A549 (cell line): ENCODE measurements around the gene PER1. TPM values are rescaled to one million over a fixed set of nuclear protein-coding genes. Genes with fewer than 3 reads are reported as not detected.
A peak's percentile ranks its signal among the peaks of the same experiment; 100 is the strongest.
"Not testable (repeated sequence)": the region's sequence is repeated elsewhere in the genome, so short reads cannot be mapped to it uniquely, and the experiment has no call there.

Experiments
- ATAC-seq, 2 experiments: fragments of 200-7000 bp in 1 of 2; fragments of >200 bp in 1 of 2; cut with Nextera tagmentation in 1 of 2; cut with Tn5 transposase in 1 of 2; 3 replicates each; pipeline versions ENCODE4 v1.8.0 to v1.9.1; 2018 to 2020; ENCODE audit warnings: mild to moderate bottlenecking in 1 of 2, moderate library complexity in 1 of 2
- CTCF ChIA-PET: fragments of 300-600 bp; sonication (Branson Sonifier 250); formaldehyde crosslinking; extraction: SDS; loops from one replicate; lab custom pipeline; 2021; ENCODE audit warnings: antibody characterized with exemption, inconsistent platforms; lab: Yijun Ruan, JAX
- POLR2A ChIA-PET: fragments of 350-600 bp; formaldehyde crosslinking; extraction: SDS; loops from one replicate; lab custom pipeline; 2021; ENCODE audit warnings: antibody characterized with exemption, inconsistent platforms; lab: Yijun Ruan, JAX
- DNase-seq, 2 experiments: peaks; one replicate each; pipeline versions ENCODE4 v3.0.0 to v3.0.0-alpha.2; 2011 to 2016; ENCODE audit warnings: low read depth in 1 of 2, low spot score in 1 of 2
- FAIRE-seq: peaks from 2 replicates; lab custom pipeline; 2011; peaks lifted over from hg19 to GRCh38; lab: Jason Lieb, UNC
- H3K27ac ChIP-seq, 2 experiments: fragments of >200 bp; sonication (Bioruptor Twin); formaldehyde crosslinking; 3 replicates each; pipeline ENCODE4 v1.5.1; 2016 to 2017
- H3K4me1 ChIP-seq: fragments of >200 bp; sonication (Bioruptor Twin); formaldehyde crosslinking; 3 replicates; pipeline ENCODE4 v1.6.1; 2016
- H3K4me2 ChIP-seq: fragments of >200 bp; sonication (Bioruptor Twin); formaldehyde crosslinking; 3 replicates; pipeline ENCODE4 v1.6.1; 2016
- H3K4me3 ChIP-seq: fragments of >200 bp; sonication (Bioruptor Twin); formaldehyde crosslinking; 3 replicates; pipeline ENCODE4 v1.5.1; 2016
- H3K9me3 ChIP-seq: fragments of >200 bp; sonication (Bioruptor Twin); formaldehyde crosslinking; 3 replicates; pipeline ENCODE4 v1.6.1; 2016
- BCL3 ChIP-seq: fragments of >200 bp; sonication (Bioruptor Twin); formaldehyde crosslinking; IDR thresholded peaks from 3 replicates; pipeline ENCODE4 v1.6.1; 2016
- CHD4 ChIP-seq: fragments of 200-600 bp; sonication (generic); IDR thresholded peaks from 2 replicates; pipeline ENCODE4 v1.6.1; 2016; ENCODE audit warnings: antibody characterized with exemption, mild to moderate bottlenecking, borderline replicate concordance
- EHF ChIP-seq: fragments of 250-450 bp; sonication (Bioruptor Pico); IDR thresholded peaks from 2 replicates; pipeline ENCODE4 v1.5.0; 2020; ENCODE audit warnings: mild to moderate bottlenecking
- ELK1 ChIP-seq: fragments of 150-350 bp; IDR thresholded peaks from 2 replicates; pipeline ENCODE4 v1.6.1; 2014; ENCODE audit warnings: low read depth, mild to moderate bottlenecking, low read length
- FOSB ChIP-seq: fragments of 250-450 bp; sonication (Bioruptor Pico); IDR thresholded peaks from 2 replicates; pipeline ENCODE4 v1.5.0; 2020; ENCODE audit warnings: mild to moderate bottlenecking, moderate library complexity
- FOSL2 ChIP-seq, 2 experiments: fragments of 450-650 bp in 1 of 2; fragments of >200 bp in 1 of 2; sonication (Bioruptor Twin) in 1 of 2; formaldehyde crosslinking; IDR thresholded peaks; 2 replicates each; pipeline versions ENCODE4 v1.5.0 to v1.6.1; 2016 to 2020; ENCODE audit warnings: mild to moderate bottlenecking in 1 of 2, moderate library complexity in 1 of 2
- FOXS1 ChIP-seq: fragments of 250-450 bp; sonication (Bioruptor Pico); IDR thresholded peaks from 2 replicates; pipeline ENCODE4 v1.5.0; 2020; ENCODE audit warnings: mild to moderate bottlenecking, moderate library complexity
- PBX3 ChIP-seq: IDR thresholded peaks from 2 replicates; pipeline ENCODE4 v1.6.1; 2012
- RCOR1 ChIP-seq: fragments of 150-350 bp; IDR thresholded peaks from 2 replicates; pipeline ENCODE4 v1.6.1; 2014; ENCODE audit warnings: antibody characterized with exemption, low read length, low read depth
- RNF2 ChIP-seq: fragments of 200-600 bp; sonication (generic); IDR thresholded peaks from 2 replicates; pipeline ENCODE4 v1.6.1; 2016; ENCODE audit warnings: low read depth, mild to moderate bottlenecking, antibody characterized with exemption, moderate library complexity, borderline replicate concordance
- SMC3 ChIP-seq: fragments of >200 bp; sonication (Bioruptor Twin); formaldehyde crosslinking; IDR thresholded peaks from 3 replicates; pipeline ENCODE4 v1.6.1; 2018; ENCODE audit warnings: inconsistent platforms
- TFCP2L1 ChIP-seq: fragments of 250-450 bp; sonication (Bioruptor Pico); IDR thresholded peaks from 2 replicates; pipeline ENCODE4 v1.5.0; 2021; ENCODE audit warnings: mild to moderate bottlenecking
- TP53 ChIP-seq: fragments of 250-450 bp; sonication (Bioruptor Pico); IDR thresholded peaks from 2 replicates; pipeline ENCODE4 v1.5.0; 2021; ENCODE audit warnings: mild to moderate bottlenecking, moderate library complexity
- USF2 ChIP-seq: fragments of 450-650 bp; IDR thresholded peaks from 2 replicates; pipeline ENCODE4 v1.6.1; 2014; ENCODE audit warnings: antibody characterized with exemption
- ZC3H11A ChIP-seq: fragments of 450-650 bp; IDR thresholded peaks from 2 replicates; pipeline ENCODE4 v1.6.1; 2014; ENCODE audit warnings: antibody characterized with exemption, mild to moderate bottlenecking
- WGBS: methylation state at CpG from one replicate; pipeline ENCODE4 v1.1.6; 2017; ENCODE audit errors: missing lambda C conversion rate; 5-methylcytosine and 5-hydroxymethylcytosine counted together
- polyA plus RNA-seq, 4 experiments: library from polyadenylated mRNA; depleted of rRNA in 3 of 4; stranded (reverse); fragments of >200 nt; fragmentation: RNase III in 1 of 4; extraction: RNeasy Plus Mini Kit Qiagen cat#74134 plus additional on column Dnase treatment in 1 of 4; gene quantifications; 2 replicates in 3 of 4; 3 replicates in 1 of 4; pipeline ENCODE4 v1.2.3, GENCODE V29; 2011 to 2017

The PER1 gene
- polyA plus RNA-seq, 2 of the 4 experiments (the other 2 are of a cell fraction) = 5.5 to 8.7 TPM

GRCh38 chr17:8108972-8109660, 43.1 kb downstream of the PER1 start (continued):
- no peak for TF ChIP-seq FOXS1

- DNase-seq, ATAC-seq, H3K27ac ChIP-seq, H3K9me3 ChIP-seq, H3K4me2 ChIP-seq, FAIRE-seq, H3K4me3 ChIP-seq, POLR2A ChIA-PET: not testable (repeated sequence)
- peaks cover 21% of the 10 kb centered on the region for H3K4me1 ChIP-seq
- 82% methylated on average over 4 of the region's 4 CpGs for WGBS
- CTCF ChIA-PET = interaction anchor here (1.1 to 24.1 kb wide), 4 partner anchors 10 to 194 kb away, joined by 4 to 1490 read pairs (median 229); partner anchors contain the start of genes ALOX12B and ALOXE3
Observed at GRCh38 chr17:8106980-8107379, 45.2 kb downstream of the PER1 start.

- no peaks in the 10 kb centered on the region for H3K9me3 ChIP-seq
- TF ChIP-seq ZC3H11A (no peak), EHF (no peak), USF2 (no peak), SMC3 (no peak), RNF2 (no peak), FOSB (CRISPR knock-in tag) (no peak), CHD4 (no peak), BCL3 (no peak)
- ATAC-seq = no peak
- H3K27ac ChIP-seq = peak overlapping the region; percentile 27 to 32; a peak in 3 of 6 replicates
- FAIRE-seq = no peak
- DNase-seq = no peak
- H3K4me3 ChIP-seq = no peak overlapping the region
- peaks cover 21% of the 10 kb centered on the region for H3K4me1 ChIP-seq
- no peak overlapping the region for H3K4me2 ChIP-seq
- ChIA-PET CTCF (interaction anchor here (1.1 to 24.1 kb wide), 4 partner anchors 11 to 195 kb away, joined by 4 to 1490 read pairs (median 229); partner anchors contain the start of genes ALOX12B and ALOXE3), POLR2A (no interaction called here)
- WGBS = 72% methylated on average over 5 of the region's 5 CpGs
Observed at GRCh38 chr17:8105957-8106398, 46.2 kb downstream of the PER1 start.

- TF ChIP-seq RCOR1 (no peak), TFCP2L1 (no peak), ELK1 (no peak), PBX3 (no peak), TP53 (no peak), FOSL2 (IDR thresholded peaks at IDR 0.05) (no peak), FOSL2 (CRISPR knock-in tag; IDR thresholded peaks at IDR 0.05) (no peak)
- ATAC-seq (no peak), DNase-seq (no peak), FAIRE-seq (no peak)
- POLR2A ChIA-PET = interaction anchor here (0.5 kb wide), 1 partner anchor 165 kb away, joined by 8 read pairs; no protein-coding TSS in a partner anchor
- CTCF ChIA-PET = interaction anchor here (0.5 to 24.1 kb wide), 9 partner anchors 6 to 508 kb away, joined by 3 to 1490 read pairs (median 5); partner anchors contain the start of genes ALOX12B, ALOXE3 and HES7
- H3K27ac ChIP-seq = no peak overlapping the region
- no peaks in the 10 kb centered on the region for H3K9me3 ChIP-seq
- peaks cover 18% of the 10 kb centered on the region for H3K4me1 ChIP-seq
- no peak overlapping the region for H3K4me2 ChIP-seq
- 79% methylated on average over 8 of the region's 8 CpGs for WGBS
- H3K4me3 ChIP-seq = no peak overlapping the region
Observed at GRCh38 chr17:8104911-8105310, 47.3 kb downstream of the PER1 start.
